Fibroblast of villous mesenchyme (primary cell): ENCODE results near the gene LRCH1. TPM values are rescaled to one million over a fixed set of nuclear protein-coding genes. Genes with fewer than 3 reads are reported as not detected.

Source experiments
- DNase-seq: peaks from one replicate; pipeline ENCODE4 v3.0.0-alpha.2; 2010; ENCODE audit warnings: low read depth
- H3K4me3 ChIP-seq: 2 replicates; pipeline ENCODE4 v1.5.1; 2011; ENCODE audit warnings: low read depth, mild to moderate bottlenecking, low read length
- small RNA-seq: library from RNA; depleted of rRNA; stranded (forward); fragments of <200 nt; gene quantifications from one replicate; pipeline ENCODE3, GENCODE V24; 2012
- total RNA-seq: library from RNA; depleted of rRNA; stranded (reverse); fragments of >200 nt; gene quantifications from 2 replicates; pipeline ENCODE4 v1.2.3, GENCODE V29; 2012
- TF ChIP-seq, protein P1 (sequence below): IDR thresholded peaks from 2 replicates; pipeline ENCODE4 v1.5.1; 2012; ENCODE audit warnings: low read depth, mild to moderate bottlenecking, low read length; ENCODE audit not compliant: insufficient read depth

The LRCH1 gene
- total RNA-seq, 1 donor = 9.1 TPM

DNA sequence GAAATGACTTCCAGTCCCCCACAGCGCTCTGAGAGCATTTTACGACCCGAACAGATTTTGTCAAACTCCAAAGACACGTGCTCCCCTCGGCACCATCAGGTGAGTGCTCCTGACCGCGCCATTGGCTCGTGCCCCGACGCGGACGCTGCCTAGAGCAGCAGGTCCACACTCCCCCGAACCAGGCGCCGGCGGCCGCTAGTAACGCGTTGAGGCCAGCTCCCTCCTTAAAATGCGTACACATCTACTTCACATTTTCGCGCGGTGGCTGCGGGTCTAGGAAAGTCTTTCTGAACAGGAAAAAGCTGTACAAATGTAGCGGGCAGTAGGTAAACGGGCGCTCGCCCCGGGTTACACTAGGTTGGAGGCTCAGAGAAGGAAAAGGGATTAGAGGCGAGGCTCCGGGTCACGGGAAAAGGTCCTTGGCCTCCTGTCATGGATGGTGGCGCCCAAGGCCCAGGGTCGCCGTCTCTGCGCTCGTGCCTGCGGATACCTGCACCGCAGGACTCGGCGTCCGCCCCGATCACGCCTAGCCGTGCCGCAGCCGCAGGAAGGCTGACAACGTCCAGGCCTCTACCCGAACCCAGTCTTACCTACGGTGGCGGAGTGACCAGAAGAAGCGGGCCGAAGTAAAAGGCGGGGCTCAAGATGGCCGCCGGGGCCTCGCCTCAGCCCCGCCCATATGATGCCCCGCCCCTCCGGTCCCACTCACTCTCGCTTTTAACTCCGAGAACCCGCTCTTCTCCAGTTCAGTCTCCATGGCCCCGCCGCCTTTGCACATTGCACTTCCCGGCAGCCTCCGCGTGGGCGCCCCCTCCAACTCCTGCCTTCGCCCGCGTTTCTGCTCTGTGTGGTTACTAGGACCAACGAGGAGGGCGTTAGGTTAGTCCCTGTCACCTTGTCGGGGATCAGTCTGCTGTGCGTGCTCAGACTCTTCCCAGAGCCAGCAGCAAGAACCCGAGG, 243.8 kb downstream of the LRCH1 start, which contains the start of gene ESD:
Gene ESD, minus strand, starts transcription at position 647 of the 960 bp plus-strand sequence. CDS start 5,748 bp downstream, outside the sequence.
- DNase-seq = peak; percentile 89
- TF ChIP-seq, protein P1, sequence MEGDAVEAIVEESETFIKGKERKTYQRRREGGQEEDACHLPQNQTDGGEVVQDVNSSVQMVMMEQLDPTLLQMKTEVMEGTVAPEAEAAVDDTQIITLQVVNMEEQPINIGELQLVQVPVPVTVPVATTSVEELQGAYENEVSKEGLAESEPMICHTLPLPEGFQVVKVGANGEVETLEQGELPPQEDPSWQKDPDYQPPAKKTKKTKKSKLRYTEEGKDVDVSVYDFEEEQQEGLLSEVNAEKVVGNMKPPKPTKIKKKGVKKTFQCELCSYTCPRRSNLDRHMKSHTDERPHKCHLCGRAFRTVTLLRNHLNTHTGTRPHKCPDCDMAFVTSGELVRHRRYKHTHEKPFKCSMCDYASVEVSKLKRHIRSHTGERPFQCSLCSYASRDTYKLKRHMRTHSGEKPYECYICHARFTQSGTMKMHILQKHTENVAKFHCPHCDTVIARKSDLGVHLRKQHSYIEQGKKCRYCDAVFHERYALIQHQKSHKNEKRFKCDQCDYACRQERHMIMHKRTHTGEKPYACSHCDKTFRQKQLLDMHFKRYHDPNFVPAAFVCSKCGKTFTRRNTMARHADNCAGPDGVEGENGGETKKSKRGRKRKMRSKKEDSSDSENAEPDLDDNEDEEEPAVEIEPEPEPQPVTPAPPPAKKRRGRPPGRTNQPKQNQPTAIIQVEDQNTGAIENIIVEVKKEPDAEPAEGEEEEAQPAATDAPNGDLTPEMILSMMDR = no peak
- H3K4me3 ChIP-seq = peak within 1 kb of the TSS; percentile 89

DNA sequence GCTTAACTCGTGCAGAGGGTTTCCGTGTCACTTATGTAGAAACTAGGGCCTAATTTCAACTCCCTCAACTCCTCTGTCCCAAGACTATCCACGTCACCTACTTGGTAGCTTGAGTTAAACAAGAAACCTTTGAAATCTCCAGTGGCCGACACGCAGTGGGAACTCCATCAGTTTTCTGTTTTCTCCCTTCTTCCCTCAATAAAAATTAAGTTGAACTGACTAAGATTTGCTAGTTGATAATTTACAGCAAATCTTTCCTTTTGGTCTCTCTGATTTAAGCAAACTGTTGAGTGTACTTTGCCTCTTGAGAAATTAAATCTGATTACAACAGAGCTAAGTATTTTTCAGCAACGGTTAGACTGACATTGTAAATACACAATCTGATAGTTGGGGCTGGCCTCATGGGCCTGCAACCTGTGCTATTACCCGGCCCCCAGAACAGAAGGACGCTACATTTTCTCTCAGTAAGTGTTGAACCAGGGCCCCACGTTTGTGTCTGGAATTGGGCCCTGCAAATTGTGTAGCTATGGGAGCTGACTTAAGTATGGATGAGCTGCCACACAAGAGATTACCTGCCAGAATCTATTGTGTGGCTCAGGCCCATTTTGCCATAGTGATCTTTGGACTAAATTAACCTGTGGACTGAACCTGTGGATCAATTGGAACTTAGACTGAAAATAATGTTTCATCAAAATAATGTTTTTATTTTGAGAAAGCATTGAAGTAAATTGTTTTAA, 244.7 kb downstream of the LRCH1 start:
- TF ChIP-seq, protein P1 = no peak
- peak; percentile 68 for DNase-seq
- peak overlapping the region; percentile 89 for H3K4me3 ChIP-seq

DNA sequence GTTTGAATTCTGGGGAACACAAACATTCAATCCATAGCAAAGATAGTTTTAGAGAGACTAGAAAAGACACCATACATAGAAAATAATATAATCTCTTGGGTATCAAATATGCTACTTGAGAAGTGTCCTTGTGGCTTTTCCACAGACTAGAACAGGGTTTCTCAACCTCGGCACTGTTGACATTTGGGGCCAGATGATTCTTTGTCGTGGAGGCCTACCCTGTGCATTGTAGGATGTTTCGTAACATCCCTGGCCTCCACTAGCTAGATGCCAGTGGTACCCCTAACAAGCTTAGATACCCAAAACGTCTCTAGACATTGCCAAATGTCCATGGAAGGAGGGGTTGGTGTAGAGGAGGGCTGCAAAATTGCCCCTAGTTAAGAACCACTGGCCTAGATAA, 246.2 kb downstream of the LRCH1 start:
- TF ChIP-seq, protein P1 = no peak
- no peak for DNase-seq
- no peak overlapping the region for H3K4me3 ChIP-seq

DNA sequence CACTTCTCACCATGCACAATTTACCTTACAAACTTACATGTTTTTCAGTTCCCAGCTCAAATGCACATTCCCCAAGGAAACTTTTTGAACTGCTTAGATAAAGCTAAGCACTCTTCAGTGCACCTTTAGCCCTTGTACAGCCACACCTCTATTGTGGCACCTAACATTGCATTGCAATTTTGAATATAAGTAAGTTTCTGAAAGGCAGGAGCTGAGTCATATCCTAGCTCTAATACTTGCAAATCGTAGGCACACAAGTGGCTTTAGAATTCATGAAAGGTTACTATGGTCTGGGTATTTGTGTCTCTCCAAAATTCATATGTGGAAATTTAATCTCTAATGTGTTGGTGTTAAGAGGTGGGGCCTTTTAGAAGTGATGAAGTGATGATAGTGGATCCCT, 248.9 kb downstream of the LRCH1 start:
- no peak overlapping the region for H3K4me3 ChIP-seq
- TF ChIP-seq, protein P1 = no peak
- DNase-seq = no peak

Small RNA genes within 50 kb of the gene (small RNA-seq; reads per million reads assigned to genes)
- gene AL359880.1 = not detected

Other genes starting within 250 kb of the LRCH1 start
- gene RUBCNL, start 165.9 kb upstream of the LRCH1 start, total RNA-seq = 0.43 and 0.97 TPM in 2 replicates
- gene ESD, start 244.0 kb downstream of the LRCH1 start, total RNA-seq = 98.2 and 118 TPM in 2 replicates